ENCODE data around the gene UNC45A.
A peak's percentile ranks its signal among the peaks of the same experiment; 100 is the strongest.

Gene UNC45A

DNA sequence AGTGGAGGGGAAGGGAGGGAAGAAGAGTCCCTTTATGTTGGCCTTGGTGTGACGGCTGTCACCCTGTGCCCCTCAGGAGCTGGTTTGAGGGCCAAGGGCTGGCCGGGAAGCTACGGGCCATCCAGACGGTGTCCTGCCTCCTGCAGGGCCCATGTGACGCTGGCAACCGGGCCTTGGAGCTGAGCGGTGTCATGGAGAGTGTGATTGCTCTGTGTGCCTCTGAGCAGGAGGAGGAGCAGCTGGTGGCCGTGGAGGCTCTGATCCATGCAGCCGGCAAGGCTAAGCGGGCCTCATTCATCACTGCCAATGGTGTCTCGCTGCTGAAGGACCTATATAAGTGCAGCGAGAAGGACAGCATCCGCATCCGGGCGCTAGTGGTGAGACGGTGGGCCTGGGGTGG lies 11.5 kb downstream of the UNC45A start:
- no peak for DNase-seq (ENCODE audit: low read depth)

DNA sequence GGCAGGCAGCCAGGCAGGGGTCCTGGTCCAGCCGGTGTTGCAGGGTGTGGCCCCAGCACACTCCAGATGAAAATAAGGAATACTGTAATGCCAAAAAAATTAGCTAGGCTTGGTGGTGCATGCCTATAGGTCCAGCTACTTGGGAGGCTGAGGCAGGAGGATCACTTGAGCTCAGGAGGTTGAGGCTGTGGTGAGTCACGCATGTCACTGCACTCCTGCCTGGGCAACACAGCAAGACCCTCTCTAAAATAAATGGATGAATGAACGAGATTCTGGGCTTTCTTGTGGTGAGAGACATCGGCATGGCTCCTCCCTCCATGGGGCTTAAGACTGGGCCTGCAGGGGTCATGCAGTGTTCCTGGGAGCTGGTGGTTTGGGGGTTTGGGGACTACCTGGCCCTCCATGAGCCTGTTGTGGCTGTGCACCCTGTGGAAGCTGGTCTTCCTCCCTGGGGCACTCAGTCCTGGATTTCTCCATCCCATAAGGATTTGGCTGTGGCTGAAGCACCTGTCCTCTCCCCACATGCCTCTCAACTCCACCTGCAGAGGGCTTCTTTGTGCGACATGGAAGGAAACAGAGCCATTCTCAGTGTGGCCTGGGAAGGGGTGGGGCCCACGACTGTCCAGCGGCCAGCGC lies 12.0 kb downstream of the UNC45A start:
- no peak for DNase-seq (ENCODE audit: low read depth)

DNA sequence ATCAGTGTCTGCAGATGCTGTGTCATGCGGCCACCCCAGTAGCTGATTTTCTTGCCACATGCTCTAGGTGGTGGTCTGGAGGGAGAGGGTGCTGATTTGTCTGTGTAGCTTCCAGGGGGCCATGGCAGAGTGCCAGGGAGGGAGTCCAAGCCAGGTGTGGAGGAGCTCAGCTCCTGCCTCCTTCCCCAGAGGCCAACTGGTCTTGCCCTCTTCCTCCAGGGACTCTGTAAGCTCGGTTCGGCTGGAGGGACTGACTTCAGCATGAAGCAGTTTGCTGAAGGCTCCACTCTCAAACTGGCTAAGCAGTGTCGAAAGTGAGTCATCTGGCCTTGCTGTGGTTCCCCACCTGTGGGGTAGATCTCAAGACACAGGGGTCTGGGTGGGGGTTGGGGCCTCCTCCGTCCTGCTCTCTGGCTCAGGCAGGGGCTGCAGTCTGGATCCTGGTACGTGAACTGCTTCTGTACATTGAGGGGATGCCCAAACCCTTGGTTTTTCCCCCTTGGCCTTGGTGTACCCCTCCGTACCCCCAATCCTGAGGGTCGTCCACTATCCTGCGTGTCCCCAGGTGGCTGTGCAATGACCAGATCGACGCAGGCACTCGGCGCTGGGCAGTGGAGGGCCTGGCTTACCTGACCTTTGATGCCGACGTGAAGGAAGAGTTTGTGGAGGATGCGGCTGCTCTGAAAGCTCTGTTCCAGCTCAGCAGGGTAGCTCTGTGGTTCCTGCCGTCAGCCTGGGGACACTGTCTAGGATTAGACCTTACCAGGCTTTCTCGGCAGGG lies 12.7 kb downstream of the UNC45A start:
- no peak for DNase-seq (ENCODE audit: low read depth)

DNA sequence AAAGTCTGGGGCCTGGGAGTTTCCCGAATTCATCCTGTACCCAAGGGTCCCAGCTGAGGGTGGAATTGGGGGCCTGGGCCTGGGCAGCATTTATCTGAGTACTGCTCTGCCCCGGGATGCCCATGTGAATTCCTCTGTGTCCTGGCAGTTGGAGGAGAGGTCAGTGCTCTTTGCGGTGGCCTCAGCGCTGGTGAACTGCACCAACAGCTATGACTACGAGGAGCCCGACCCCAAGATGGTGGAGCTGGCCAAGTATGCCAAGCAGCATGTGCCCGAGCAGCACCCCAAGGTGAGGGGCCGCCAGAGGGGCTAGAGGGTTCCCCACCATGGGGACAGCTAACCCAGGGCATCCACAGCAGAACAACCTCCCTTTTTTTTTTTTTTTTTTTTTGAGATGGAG lies 13.4 kb downstream of the UNC45A start:
- no peak for DNase-seq (ENCODE audit: low read depth)

DNA sequence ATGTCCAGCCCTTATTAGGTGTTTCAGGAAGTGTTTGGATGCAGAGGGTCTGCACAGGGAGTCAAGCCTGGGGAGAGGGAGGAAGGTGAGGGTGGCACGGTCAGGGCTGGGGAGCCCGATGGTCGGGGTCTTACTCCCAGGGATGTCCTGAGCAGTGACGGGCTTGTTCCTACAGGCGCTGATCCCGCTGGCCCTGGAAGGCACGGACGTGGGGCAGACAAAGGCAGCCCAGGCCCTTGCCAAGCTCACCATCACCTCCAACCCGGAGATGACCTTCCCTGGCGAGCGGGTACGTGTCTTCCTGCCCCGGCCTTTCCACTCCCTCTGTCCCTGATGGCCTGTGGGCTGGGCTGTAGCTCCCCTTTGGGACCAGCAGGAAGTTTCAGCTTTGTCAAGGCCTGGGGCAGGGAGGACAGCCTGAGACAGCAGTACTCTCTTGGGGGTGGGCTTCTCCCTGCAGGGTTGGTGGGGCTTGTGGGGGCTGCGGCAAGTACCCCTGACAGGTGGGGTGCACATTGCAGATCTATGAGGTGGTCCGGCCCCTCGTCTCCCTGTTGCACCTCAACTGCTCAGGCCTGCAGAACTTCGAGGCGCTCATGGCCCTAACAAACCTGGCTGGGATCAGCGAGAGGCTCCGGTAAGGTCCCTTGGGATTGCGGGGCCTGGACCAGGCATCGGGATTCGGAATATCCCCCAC lies 15.0 kb downstream of the UNC45A start:
- DNase-seq (ENCODE audit: low read depth), result no peak

DNA sequence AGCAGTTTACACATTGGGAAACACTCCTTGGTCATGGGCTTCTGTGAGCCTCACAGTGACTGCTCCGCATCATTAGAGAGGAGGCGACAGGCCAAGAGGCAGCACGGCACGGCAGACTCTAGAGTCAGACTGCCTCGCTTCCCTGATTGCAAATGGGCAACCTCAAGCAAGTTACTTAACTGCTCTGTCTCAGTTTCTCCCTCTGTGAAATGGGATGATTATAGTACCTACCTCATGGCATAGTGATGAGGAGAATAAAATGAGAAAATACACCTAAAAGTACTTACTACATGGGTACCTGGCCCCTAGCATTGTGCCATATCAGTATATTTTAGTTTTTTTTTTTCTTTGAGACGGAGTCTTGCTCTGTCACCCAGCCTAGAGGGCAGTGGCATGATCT lies 15.6 kb downstream of the UNC45A start:
- no peak for DNase-seq (ENCODE audit: low read depth)

DNA sequence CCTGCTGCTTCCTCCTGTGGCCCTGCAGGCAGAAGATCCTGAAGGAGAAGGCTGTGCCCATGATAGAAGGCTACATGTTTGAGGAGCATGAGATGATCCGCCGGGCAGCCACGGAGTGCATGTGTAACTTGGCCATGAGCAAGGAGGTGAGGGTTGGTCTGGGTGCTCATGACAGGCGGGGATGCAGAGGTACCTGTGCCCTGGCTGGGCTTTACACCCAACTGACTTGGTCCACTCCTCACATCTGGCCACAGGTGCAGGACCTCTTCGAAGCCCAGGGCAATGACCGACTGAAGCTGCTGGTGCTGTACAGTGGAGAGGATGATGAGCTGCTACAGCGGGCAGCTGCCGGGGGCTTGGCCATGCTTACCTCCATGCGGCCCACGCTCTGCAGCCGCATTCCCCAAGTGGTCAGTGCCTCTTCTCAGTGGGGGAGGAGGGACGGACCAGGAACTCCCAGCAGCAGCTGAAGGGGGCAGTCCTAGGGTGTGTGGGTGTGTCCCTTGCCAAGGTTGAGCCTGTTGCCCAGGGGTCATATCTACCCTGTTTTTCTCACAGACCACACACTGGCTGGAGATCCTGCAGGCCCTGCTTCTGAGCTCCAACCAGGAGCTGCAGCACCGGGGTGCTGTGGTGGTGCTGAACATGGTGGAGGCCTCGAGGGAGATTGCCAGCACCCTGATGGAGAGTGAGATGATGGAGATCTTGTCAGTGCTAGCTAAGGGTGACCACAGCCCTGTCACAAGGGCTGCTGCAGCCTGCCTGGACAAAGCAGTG lies 18.0 kb downstream of the UNC45A start:
- DNase-seq (ENCODE audit: low read depth), result no peak

DNA sequence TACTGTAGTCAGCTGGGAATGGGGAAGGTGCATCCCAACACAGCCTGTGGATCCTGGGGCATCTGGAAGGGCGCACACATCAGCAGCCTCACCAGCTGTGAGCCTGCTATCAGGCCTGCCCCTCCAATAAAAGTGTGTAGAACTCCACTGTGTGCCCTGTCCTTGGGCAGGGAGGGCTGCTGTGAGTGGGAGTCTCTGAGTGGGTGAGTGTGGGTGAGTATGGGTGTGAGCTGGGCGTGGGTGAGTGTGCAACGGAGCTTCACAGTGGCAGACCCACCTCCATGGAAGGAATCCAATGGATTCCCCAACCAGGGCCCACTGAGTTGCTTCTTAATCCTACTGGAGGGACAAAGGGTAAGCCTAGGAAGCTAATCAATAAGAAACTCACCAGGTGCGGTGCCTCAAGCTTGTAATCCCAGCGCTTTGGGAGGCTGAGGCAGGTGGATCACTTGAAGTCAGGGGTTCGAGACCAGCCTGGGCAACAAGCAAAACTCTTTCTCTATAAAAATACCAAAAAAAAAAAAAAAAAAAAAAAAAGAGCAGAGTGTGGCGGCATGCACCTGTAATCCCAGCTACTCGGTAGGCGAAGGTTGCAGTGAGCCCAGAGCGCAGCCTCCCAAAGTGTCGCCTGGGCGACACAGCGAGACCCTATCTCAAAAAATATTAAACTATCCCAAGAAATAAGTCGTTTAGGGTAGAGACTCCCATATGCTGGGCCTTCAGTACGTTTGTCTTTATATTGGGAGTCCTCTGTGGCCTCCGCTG lies 19.0 kb downstream of the UNC45A start:
- DNase-seq (ENCODE audit: low read depth), result no peak

DNA sequence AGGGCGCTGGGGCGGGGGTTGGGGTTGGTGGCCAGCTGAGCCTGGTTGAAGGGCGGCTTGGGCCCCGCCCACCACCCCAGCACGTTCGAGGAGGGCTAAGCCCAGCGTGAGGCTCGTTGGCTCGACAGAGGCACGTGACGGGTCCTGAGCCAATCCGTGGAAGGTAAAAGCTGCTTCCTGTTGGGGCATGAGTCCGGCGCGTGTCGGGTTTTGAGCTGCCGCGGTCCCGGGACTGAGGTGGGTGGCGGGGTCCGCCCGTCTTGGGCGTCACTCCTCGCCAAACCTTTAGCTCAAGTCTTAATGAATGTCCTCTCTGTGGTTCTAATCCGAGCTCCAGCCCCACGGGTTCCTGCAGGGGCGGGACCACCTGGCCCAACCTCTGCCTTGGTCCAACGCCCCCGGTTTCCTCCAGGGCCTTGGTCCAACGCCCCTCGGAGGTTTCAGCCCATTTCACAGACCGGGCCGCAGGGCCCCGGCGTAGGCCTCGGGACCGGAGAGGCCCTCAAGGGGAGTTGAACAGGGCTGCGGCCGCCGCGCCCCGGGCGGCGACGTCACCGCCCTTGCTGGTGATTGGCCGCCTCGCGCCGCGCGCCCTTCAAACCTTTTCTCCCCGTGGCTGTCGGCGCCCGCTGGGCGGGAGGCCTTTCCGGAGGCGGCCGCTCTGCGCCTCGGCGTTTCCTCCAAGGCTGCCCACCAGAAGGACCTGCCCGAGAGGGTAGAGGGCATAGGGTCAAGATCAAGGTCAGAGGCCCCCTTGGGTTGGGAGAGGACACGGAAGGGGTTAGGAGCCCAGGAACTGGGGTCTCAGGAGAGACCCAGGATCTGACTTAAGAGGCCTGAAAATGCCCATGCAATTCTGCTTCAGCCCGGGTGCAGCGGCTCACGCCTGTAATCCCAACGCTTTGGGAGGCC lies 19.9 kb downstream of the UNC45A start, which contains the start of gene RCCD1:
Gene RCCD1 (plus strand): TSS at position 173 of the 912 bp plus-strand sequence. CDS start 1,851 bp downstream, outside the sequence.
- DNase-seq (ENCODE audit: low read depth), result peak; percentile 78

DNA sequence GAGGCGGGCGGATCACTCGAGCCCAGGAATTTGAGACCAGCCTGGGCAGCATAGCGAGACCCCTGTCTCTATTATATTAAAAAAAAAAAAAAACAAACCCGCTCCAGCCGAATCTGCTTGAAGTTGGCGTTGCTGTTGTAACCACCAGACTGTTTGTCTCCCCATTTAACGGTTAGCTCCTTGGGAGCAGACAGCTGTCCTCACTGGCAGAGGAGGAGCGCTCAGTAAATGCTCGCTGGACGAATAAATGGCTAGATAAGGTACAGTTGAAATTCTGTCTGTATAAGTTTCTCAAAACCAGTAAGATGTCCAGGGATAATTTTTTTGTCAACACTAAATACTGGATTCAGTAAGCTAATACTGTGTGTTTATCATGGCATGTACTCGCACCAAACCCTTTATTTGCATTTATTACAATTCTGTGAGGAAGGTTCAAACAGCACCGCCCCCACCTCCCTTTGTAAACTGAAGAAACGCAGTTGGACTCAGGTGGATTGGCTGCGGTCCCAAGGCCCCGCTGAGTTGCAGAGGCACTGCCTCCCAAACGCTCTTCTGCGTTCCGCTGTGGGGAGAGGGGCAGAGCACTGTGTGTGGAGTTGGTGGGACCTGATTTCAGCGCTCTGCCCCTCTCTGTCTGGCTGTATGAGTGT lies 20.7 kb downstream of the UNC45A start:
- DNase-seq (ENCODE audit: low read depth), result no peak

DNA sequence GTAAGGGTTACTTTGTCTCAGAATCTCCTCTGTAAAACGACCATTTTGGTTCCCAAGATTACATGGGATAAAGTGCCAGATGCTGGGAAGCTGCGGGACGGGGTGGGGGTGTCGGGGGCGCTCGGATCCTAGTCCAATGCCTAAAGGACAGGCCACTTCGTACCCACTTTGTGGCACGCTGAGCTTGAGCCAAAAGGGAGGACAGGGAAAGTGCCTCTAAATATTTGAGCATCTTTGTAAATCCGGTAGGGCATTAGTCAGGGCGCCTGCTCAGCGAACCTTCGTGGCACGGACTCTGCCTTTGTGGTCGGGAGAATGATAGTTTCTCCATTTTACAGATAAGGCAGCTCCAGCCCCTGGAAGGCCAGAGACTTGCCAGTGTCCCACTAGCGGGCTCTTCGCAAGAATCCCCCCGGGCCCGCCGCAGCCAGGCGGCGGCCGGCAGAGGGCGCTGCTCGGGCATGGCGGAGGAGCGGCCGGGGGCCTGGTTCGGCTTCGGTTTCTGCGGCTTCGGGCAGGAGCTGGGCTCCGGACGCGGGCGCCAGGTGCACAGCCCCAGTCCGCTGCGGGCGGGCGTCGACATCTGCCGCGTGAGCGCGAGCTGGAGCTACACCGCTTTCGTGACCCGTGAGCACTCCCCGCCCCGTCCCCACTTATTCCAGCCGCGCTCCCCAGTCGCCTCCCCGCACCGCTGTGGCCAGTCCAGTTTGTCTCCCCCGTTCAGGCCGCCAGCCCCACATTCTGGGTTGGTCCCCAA lies 21.4 kb downstream of the UNC45A start:
- no peak for DNase-seq (ENCODE audit: low read depth)

DNA sequence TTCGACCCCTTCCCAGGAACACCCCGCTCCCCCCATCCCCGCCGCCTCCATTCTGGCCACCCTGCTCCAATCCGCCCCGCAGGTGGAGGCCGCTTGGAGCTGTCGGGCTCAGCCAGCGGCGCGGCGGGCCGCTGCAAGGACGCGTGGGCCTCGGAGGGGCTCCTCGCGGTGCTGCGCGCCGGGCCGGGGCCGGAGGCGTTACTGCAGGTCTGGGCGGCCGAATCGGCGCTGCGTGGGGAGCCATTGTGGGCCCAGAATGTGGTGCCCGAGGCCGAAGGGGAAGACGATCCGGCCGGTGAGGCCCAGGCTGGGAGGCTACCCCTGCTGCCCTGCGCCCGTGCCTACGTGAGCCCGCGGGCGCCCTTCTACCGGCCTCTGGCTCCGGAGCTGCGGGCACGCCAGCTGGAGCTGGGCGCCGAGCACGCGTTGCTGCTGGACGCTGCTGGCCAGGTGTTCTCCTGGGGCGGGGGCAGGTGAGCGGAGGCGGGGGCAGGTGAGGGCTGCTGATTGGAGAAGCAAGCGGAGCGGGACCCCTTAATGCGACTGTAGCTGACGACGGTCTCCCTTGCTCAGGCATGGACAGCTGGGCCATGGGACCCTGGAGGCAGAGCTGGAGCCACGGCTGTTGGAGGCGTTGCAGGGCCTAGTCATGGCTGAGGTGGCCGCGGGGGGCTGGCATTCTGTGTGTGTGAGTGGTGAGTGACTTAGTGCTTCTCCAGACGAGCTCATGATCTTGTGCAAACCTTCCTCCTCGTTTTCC lies 22.1 kb downstream of the UNC45A start:
- DNase-seq (ENCODE audit: low read depth), result no peak

DNA sequence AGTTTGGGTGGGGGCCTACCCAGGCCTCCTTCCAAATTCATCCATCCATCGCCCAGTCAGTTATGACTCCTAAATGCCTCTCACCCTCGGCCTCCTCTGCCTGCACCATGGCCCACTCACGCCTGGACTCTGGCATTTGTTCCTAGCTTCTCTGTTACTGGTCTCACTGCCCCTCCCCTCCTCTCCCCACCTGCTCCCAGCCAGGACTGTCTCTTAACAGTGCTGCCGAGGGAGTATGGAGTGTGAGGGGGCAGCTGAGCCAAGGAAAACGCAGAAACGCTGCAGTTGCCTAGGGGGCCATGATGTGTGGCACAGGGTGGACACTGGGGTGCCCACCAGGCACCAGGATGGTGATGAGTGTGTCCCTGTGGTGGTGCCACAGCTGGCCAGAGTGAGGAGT lies 22.7 kb downstream of the UNC45A start:
- no peak for DNase-seq (ENCODE audit: low read depth)

DNA sequence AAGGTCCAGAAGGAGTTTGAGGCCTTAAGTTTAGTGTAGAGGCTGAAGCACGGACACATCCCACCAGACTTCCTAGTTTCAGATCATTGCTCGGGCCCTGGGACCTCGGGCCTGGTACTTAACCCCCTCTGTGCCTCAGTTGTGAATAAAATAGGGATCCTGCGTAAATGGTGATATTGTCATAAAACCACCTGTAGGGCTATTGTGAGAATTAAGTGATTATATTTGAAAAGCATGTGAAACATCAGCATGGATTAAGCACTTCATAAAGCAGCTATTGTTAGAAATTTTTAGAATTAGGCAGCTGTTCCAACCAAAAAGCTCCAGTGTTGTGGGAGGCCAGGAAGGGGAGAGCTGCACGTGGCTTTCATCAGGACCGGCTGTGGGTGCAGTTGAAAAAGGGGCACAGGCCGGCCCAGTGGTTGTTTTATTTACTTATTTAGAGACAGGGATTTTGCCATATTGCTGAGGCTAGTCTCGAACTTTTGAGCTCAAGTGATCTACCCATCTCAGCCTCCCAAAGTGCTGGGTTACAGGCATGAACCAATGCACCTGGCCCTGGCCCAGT lies 24.0 kb downstream of the UNC45A start:
- no peak for DNase-seq (ENCODE audit: low read depth)

DNA sequence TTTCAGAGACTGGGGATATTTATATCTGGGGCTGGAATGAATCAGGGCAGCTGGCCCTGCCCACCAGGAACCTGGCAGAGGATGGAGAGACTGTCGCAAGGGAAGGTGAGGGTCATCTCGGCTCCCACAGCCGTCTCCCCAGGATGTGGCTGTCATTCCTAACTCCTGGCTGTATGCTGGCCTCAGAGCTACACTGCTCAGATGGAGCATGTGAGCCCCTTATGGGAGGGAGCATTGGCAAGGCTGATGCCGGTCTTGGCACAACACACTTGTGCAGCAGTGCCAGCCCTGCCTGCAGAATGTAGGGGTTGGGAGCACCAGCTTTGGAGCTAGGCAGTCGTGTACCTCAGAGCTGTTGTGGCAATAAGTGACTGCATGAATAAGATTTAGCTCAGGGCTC lies 24.8 kb downstream of the UNC45A start:
- no peak for DNase-seq (ENCODE audit: low read depth)

DNA sequence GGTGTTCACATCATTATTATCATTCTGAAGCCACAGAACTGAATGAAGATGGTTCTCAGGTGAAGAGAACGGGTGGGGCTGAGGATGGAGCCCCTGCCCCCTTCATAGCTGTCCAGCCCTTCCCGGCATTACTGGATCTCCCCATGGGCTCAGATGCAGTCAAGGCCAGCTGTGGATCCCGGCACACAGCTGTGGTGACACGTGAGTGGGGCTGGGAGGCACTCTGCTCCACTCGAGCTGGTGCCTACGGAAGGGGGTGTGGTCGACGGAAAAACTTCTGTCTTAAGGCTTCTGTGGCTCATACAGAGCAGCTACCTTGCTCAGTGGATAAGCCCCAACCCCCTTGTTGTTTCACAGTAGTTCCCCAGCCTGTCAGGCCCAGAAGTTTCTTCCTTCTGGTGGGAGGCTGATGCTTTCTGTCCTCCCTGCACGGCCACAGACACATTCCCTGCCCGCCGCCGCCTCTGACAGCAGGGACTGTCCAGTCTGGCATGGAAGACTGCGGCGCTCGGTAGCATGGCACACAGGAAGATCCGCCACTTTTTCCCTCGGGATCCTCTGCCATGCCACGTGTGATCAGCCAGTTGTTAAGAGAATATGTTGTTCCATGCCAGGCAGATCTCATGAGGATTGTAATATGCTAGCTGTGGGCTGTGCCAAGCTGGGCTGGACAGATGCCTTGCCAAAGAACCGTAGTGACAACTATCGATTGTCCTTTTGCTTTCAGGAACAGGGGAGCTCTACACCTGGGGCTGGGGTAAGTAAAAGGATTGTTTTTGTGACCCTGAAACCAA lies 25.4 kb downstream of the UNC45A start:
- DNase-seq (ENCODE audit: low read depth), result no peak

DNA sequence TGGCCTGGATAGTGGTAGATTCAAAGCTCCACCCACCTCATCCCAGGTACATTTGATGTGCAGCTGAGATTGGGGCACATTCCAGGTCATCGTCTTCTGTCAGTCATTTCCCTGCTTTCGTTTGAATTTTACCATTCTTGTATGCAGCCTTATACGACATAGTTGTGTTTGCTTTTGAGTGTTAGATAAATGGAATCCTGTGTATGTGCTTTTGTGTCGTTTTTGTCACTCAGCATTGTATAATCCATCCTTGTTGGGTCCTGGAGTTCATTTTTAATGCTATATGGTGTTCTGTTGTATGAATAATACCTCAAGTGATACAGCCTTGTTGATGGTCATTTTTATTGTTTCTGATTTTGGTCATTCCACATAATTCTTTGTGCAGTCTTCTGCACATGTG lies 26.9 kb downstream of the UNC45A start:
- DNase-seq (ENCODE audit: low read depth), result no peak

Measured in HS-5 (cell line).